ENCODE results near the gene IL9R. TPM values are rescaled to one million over a fixed set of nuclear protein-coding genes. Genes with fewer than 3 reads are reported as not detected.

IL9R gene
- total and polyA plus RNA-seq, 2 donors from 2014 or later: 0.88 TPM; not detected in 1

GRCh38 chrX:155993421-155993820, 4.1 kb upstream of the IL9R start:
- DNase-seq: no peak
- Histone ChIP-seq H3K9me3 (ENCODE audit: control insufficient read depth in 2 of 3, insufficient read depth in 1 of 3, low read length in 3 of 3) (no peaks in the 10 kb centered on the region), H3K4me1 (ENCODE audit: control insufficient read depth in 2 of 3, insufficient read depth in 2 of 3, low read depth in 1 of 3, low read length in 3 of 3) (no peaks in the 10 kb centered on the region), H3K36me3 (ENCODE audit: control insufficient read depth in 2 of 3, insufficient read depth in 3 of 3, low read length in 3 of 3) (no peaks in the 10 kb centered on the region), H3K4me3 (ENCODE audit: low read length in 3 of 3) (no peak overlapping the region), H3K27me3 (ENCODE audit: control insufficient read depth, insufficient read depth, low read length) (no peaks in the 10 kb centered on the region), H3K27ac (ENCODE audit: low read depth in 2 of 2, low read length in 2 of 2) (no peak overlapping the region), H3K9ac (ENCODE audit: low read length in 3 of 3) (no peak overlapping the region)
- intact Hi-C loops (cut with DNase I): no loop called here
- TF ChIP-seq CTCF (IDR thresholded peaks at IDR 0.05; ENCODE audit: borderline replicate concordance, extremely low read depth, insufficient read depth): no peak
- FAIRE-seq: no peak

DNA sequence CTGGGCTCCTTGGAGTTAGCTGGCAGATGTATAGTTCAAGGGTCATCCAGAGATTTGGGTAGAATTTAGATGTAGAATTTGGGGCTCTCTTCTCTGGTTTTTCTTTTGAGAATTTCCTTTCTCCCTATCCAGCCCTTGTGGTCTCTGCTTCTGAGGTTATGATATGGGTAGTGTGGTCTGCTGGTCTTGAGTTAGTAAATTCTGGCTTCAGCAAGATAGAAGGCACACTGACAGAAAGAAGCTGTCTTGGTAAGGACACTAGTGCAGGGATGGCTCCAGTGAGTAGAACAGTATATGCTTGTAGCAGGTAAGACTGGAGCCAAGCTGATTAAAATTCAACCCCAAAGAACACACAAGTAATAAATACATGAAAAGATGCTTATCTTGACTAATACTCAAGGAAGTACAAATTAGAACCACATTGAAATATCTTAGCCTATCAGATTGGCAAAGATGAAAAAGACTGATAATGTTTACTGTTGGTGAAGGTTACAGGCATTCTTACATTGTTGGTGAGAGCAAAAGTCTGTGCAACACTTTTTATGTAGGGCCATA, 2.1 kb upstream of the IL9R start:
- Histone ChIP-seq H3K9ac (ENCODE audit: low read length in 3 of 3) (no peak overlapping the region), H3K4me3 (ENCODE audit: low read length in 3 of 3) (no peak overlapping the region), H3K4me1 (ENCODE audit: control insufficient read depth in 2 of 3, insufficient read depth in 2 of 3, low read depth in 1 of 3, low read length in 3 of 3) (no peaks in the 10 kb centered on the region), H3K36me3 (ENCODE audit: control insufficient read depth in 2 of 3, insufficient read depth in 3 of 3, low read length in 3 of 3) (no peaks in the 10 kb centered on the region), H3K27me3 (ENCODE audit: control insufficient read depth, insufficient read depth, low read length) (no peaks in the 10 kb centered on the region), H3K9me3 (ENCODE audit: control insufficient read depth in 2 of 3, insufficient read depth in 1 of 3, low read length in 3 of 3) (no peaks in the 10 kb centered on the region), H3K27ac (ENCODE audit: low read depth in 2 of 2, low read length in 2 of 2) (no peak overlapping the region)
- DNase-seq: no peak
- intact Hi-C loops (cut with DNase I): no loop called here
- FAIRE-seq: no peak
- no peak for TF ChIP-seq CTCF (IDR thresholded peaks at IDR 0.05; ENCODE audit: borderline replicate concordance, extremely low read depth, insufficient read depth)

GRCh38 chrX:155998116-155998515, 620 bp downstream of the IL9R start:
- Histone ChIP-seq H3K4me1 (ENCODE audit: control insufficient read depth in 2 of 3, insufficient read depth in 2 of 3, low read depth in 1 of 3, low read length in 3 of 3) (no peaks in the 10 kb centered on the region), H3K9ac (ENCODE audit: low read length in 3 of 3) (no peak overlapping the region), H3K27me3 (ENCODE audit: control insufficient read depth, insufficient read depth, low read length) (no peaks in the 10 kb centered on the region), H3K4me3 (ENCODE audit: low read length in 3 of 3) (no peak overlapping the region), H3K27ac (ENCODE audit: low read depth in 2 of 2, low read length in 2 of 2) (no peak overlapping the region), H3K36me3 (ENCODE audit: control insufficient read depth in 2 of 3, insufficient read depth in 3 of 3, low read length in 3 of 3) (no peaks in the 10 kb centered on the region), H3K9me3 (ENCODE audit: control insufficient read depth in 2 of 3, insufficient read depth in 1 of 3, low read length in 3 of 3) (no peaks in the 10 kb centered on the region)
- intact Hi-C loops (cut with DNase I): no loop called here
- DNase-seq: no peak
- TF ChIP-seq CTCF (IDR thresholded peaks at IDR 0.05; ENCODE audit: borderline replicate concordance, extremely low read depth, insufficient read depth): no peak
- no peak for FAIRE-seq

Data from kidney (tissue), 14 donors.